GM21723 (cell line): ENCODE measurements around the gene RSRC1.
"Not testable (repeated sequence)": the region's sequence is repeated elsewhere in the genome, so short reads cannot be mapped to it uniquely, and the experiment has no call there.

Experiments used
- ATAC-seq: cut with Tn5 transposase; IDR thresholded peaks from one replicate; pipeline ENCODE4 v1.9.1; 2021; ENCODE audit warnings: mild to moderate bottlenecking, moderate library complexity; ENCODE audit not compliant: unreplicated experiment

RSRC1 gene

GRCh38 chr3:158100681-158101080 is 9.2 kb upstream of the RSRC1 start:
- ATAC-seq, result no peak

GRCh38 chr3:158101335-158102241 is 8.3 kb upstream of the RSRC1 start:
- no peak for ATAC-seq

GRCh38 chr3:158102242-158103080 is 7.4 kb upstream of the RSRC1 start:
- no peak for ATAC-seq

- ATAC-seq, result peak; percentile 28
These were observed 6.6 kb upstream of the RSRC1 start for GRCh38 chr3:158103081-158103886.

- no peak for ATAC-seq
These were observed 6.0 kb upstream of the RSRC1 start for GRCh38 chr3:158103887-158104327.

GRCh38 chr3:158104431-158104921 is 5.4 kb upstream of the RSRC1 start:
- no peak for ATAC-seq

- no peak for ATAC-seq
These were observed 4.7 kb upstream of the RSRC1 start for GRCh38 chr3:158105119-158105709.

GRCh38 chr3:158105710-158106253 is 4.1 kb upstream of the RSRC1 start:
- no peak for ATAC-seq

GRCh38 chr3:158106766-158107471 is 3.0 kb upstream of the RSRC1 start:
- no peak for ATAC-seq

GRCh38 chr3:158107605-158108444 is 2.1 kb upstream of the RSRC1 start:
- no peak for ATAC-seq

GRCh38 chr3:158108445-158108985 is 1.4 kb upstream of the RSRC1 start:
- no peak for ATAC-seq

- peak; percentile 9 for ATAC-seq
These were observed 540 bp upstream of the RSRC1 start for GRCh38 chr3:158109295-158109803.

GRCh38 chr3:158110658-158111018 is 749 bp downstream of the RSRC1 start:
- peak; percentile 13 for ATAC-seq

GRCh38 chr3:158111861-158112260 is 2.0 kb downstream of the RSRC1 start:
- ATAC-seq, result no peak

- not testable (repeated sequence) for ATAC-seq
These were observed 3.7 kb downstream of the RSRC1 start for GRCh38 chr3:158113595-158113994.

- no peak for ATAC-seq
These were observed 10.4 kb downstream of the RSRC1 start for GRCh38 chr3:158120330-158120729.

- peak; percentile 87 for ATAC-seq
These were observed 11.4 kb downstream of the RSRC1 start for GRCh38 chr3:158121295-158121694.

GRCh38 chr3:158122721-158123120 is 12.8 kb downstream of the RSRC1 start:
- not testable (repeated sequence) for ATAC-seq
